Esophagus squamous epithelium (tissue), 5 donors: Measurements from ENCODE around the gene SBNO2. TPM values are rescaled to one million over a fixed set of nuclear protein-coding genes. Genes with fewer than 3 reads are reported as not detected.

Source experiments
- DNase-seq: peaks from one replicate; lab custom pipeline; 2025; lab: John Stamatoyannopoulos, UW
- H3K27ac ChIP-seq, 4 donors: fragments of 200-600 bp; sonication (generic); one replicate each; pipeline ENCODE4 v1.5.1; 2016 to 2019; ENCODE audit warnings: mild to moderate bottlenecking in 1 of 4
- H3K27me3 ChIP-seq, 4 donors: fragments of 200-600 bp; sonication (generic); 1 replicate in 3 of 4; 2 replicates in 1 of 4; pipeline versions ENCODE4 v1.5.1 to v1.6.0; 2017 to 2021; ENCODE audit warnings: antibody characterized with exemption in 1 of 4
- H3K36me3 ChIP-seq, 3 donors: fragments of 200-600 bp; sonication (generic); one replicate each; pipeline ENCODE4 v1.5.1; 2016 to 2019
- H3K4me1 ChIP-seq, 3 donors: fragments of 200-600 bp; sonication (generic); one replicate each; pipeline ENCODE4 v1.5.1; 2017 to 2019
- H3K4me3 ChIP-seq, 4 donors: fragments of 200-600 bp; sonication (generic); 1 replicate in 3 of 4; 2 replicates in 1 of 4; pipeline ENCODE4 v1.5.1; 2016 to 2019; ENCODE audit warnings: mild to moderate bottlenecking in 2 of 4, moderate library complexity in 1 of 4
- H3K9me3 ChIP-seq, 3 donors: fragments of 200-600 bp; sonication (generic); one replicate each; pipeline ENCODE4 v1.5.1; 2016 to 2019
- POLR2A ChIP-seq, 4 donors: fragments of 450-650 bp; IDR thresholded peaks; one replicate each; pipeline ENCODE4 v1.6.1; 2017; ENCODE audit warnings: antibody characterized with exemption in 4 of 4, mild to moderate bottlenecking in 4 of 4, moderate library complexity in 3 of 4
- WGBS, 2 donors: methylation state at CpG; one replicate each; pipeline ENCODE4 v1.1.5; 2018; 5-methylcytosine and 5-hydroxymethylcytosine counted together
- intact Hi-C: fragments of 100-400 bp; cut with DNase I; formaldehyde crosslinking; loops from one replicate; pipeline ENCODE4 v1.15.0; 2022
- total RNA-seq, 4 donors: library from RNA; depleted of rRNA; stranded (reverse); fragments of >200 nt; gene quantifications; one replicate each; pipeline ENCODE4 v1.1.0, GENCODE V29; 2016
- TF ChIP-seq, protein P1 (sequence below), 6 experiments: fragments of 450-650 bp in 4 of 6; fragments of 200-600 bp in 2 of 6; sonication (generic) in 2 of 6; IDR thresholded peaks; one replicate each; pipeline ENCODE4 v1.5.1; 2016 to 2019; ENCODE audit warnings: antibody characterized with exemption in 6 of 6, mild to moderate bottlenecking in 4 of 6, moderate library complexity in 4 of 6
- donor health status: DM: yes; HTN: yes; CAD: no.

SBNO2 gene
- total RNA-seq, 4 donors from 2014 or later = 31.3 to 84.3 (median 68.3) TPM

DNA sequence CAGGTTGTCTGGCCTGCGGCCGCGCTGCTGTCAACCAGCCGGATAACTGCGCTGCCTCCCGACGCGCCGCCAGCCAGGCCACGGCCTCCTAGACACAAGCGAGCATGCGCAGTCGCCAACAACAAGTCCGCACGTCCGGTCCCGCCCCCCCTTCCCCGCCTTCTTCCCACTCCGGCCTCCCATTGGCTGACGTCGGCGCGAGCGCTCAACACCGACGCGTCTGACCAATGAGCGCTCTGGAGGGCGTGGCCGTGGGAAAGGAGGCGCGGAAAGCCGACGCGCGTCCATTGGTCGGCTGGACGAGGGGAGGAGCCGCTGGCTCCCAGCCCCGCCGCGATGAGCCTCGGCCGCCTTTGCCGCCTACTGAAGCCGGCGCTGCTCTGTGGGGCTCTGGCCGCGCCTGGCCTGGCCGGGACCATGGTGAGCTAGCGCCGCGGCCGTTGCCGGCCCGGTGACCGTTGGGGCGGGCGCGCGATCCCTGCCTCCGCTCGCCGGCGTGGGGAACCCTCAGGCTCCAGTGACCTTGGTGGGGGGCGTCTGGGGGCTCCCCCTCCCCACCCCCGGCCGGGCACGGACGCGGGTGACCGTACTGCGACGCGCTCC is 70.3 kb downstream of the SBNO2 start, which contains the start of gene GPX4:
Gene GPX4, plus strand, starts transcription at position 287 of the 603 bp plus-strand sequence. Its CDS starts 50 bp downstream, at position 337.
- peak in 3 of 4 donors; percentile 72 to 99 (median 96) for TF ChIP-seq POLR2A (IDR thresholded peaks at IDR 0.05)
- TF ChIP-seq, protein P1, sequence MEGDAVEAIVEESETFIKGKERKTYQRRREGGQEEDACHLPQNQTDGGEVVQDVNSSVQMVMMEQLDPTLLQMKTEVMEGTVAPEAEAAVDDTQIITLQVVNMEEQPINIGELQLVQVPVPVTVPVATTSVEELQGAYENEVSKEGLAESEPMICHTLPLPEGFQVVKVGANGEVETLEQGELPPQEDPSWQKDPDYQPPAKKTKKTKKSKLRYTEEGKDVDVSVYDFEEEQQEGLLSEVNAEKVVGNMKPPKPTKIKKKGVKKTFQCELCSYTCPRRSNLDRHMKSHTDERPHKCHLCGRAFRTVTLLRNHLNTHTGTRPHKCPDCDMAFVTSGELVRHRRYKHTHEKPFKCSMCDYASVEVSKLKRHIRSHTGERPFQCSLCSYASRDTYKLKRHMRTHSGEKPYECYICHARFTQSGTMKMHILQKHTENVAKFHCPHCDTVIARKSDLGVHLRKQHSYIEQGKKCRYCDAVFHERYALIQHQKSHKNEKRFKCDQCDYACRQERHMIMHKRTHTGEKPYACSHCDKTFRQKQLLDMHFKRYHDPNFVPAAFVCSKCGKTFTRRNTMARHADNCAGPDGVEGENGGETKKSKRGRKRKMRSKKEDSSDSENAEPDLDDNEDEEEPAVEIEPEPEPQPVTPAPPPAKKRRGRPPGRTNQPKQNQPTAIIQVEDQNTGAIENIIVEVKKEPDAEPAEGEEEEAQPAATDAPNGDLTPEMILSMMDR (IDR thresholded peaks at IDR 0.05) = no peak
- Histone ChIP-seq H3K4me3 (peak within 1 kb of the TSS; percentile 67 to 92 (median 76)), H3K9me3 (peaks cover 0 to 5% (median 0%) of the 10 kb centered on the region in 3 donors), H3K27ac (peak within 1 kb of the TSS; percentile 95 to 99 (median 98)), H3K27me3 (no peaks in the 10 kb centered on the region), H3K4me1 (peaks cover 60 to 86% (median 75%) of the 10 kb centered on the region in 3 donors), H3K36me3 (peaks cover 14 to 34% (median 17%) of the 10 kb centered on the region in 3 donors)
- WGBS, 2 donors = 0% methylated on average over 1 to 16 of the region's 75 CpGs
- intact Hi-C loops = loop anchor here (5.0 kb wide), 1 partner anchor 82 kb away; the partner anchor contains the start of genes RNU6-2 and TMEM259
- DNase-seq = peak; percentile 97

DNA sequence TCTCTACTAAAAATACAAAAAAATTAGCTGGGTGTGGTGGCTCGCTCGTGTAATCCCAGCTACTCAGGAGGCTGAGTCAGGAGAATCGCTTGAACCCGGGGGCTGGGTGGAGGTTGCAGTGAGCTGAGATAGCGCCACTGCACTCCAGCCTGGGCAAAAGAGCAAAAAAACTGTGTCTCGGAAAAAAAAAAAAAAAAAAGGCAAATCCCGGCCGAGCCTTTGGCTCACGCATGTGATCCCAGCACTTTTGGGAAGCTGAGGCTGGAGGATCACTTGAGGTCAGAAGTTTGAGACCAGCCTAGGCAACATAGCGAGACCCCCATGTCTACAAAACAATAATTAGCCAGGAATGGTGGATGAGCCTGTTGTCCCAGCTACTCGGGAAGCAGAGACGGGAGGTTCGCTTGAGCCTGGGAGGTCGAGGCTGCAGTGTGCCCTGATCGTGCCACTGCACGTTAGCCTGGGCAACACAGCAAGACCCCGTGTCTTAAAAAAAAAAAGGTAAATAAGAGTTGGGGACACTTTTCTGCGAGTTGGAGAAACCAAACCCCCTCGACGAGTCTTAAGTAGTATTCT is 70.8 kb downstream of the SBNO2 start:
- Histone ChIP-seq H3K27ac (peak overlapping the region; percentile 89 to 99 (median 96)), H3K4me3 (peak overlapping the region in 3 of 4 donors; percentile 67 to 92 (median 76)), H3K9me3 (peaks cover 0 to 5% (median 0%) of the 10 kb centered on the region in 3 donors), H3K36me3 (peaks cover 10 to 28% (median 13%) of the 10 kb centered on the region in 3 donors), H3K27me3 (no peaks in the 10 kb centered on the region), H3K4me1 (peaks cover 64 to 89% (median 80%) of the 10 kb centered on the region in 3 donors)
- WGBS, 2 donors = 11 to 22% methylated on average over 20 of the region's 20 CpGs
- intact Hi-C loops = loop anchor here (5.0 kb wide), 1 partner anchor 81 kb away; the partner anchor contains the start of genes RNU6-2 and TMEM259
- no peak for DNase-seq
- TF ChIP-seq, protein P1 (IDR thresholded peaks at IDR 0.05) = no peak
- TF ChIP-seq POLR2A (IDR thresholded peaks at IDR 0.05) = no peak

DNA sequence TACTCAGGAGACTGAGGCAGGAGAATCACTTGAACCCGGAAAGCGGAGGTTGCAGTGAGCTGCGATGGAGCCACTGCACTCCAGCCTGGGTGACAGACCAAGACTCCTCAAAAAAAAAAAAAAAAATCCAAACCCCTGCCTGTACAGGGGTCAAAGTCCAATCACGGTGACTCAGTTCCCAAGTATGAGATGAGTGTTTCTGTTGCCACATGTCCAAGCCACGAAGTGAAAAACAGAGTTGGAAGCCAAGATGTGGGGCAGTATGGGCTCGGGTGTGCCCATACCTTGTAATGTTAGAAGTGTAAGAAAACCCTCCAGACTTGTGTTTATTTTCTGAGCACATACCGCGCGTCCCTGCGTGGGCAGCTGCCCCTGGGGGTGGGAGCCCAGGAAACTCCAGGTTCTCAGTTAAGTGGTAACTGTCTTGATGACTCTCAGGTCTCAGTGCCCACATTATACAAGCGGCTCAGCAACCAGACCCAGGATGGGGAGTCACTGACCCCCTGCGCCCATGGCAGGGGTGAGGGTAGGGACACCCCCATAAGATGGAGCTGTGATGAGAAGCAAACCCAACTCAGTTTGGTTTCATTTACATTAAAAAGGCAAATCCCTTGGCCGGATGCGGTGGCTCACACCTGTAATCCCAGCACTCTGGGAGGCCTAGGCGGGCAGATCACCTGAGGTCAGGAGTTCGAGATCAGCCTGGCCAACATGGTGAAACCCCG is 71.5 kb downstream of the SBNO2 start:
- Histone ChIP-seq H3K27me3 (no peaks in the 10 kb centered on the region), H3K36me3 (peaks cover 3 to 22% (median 7%) of the 10 kb centered on the region in 3 donors), H3K4me3 (peak overlapping the region in 1 of 4 donors; percentile 44), H3K27ac (peak overlapping the region; percentile 89 to 99 (median 96)), H3K4me1 (peaks cover 70 to 90% (median 80%) of the 10 kb centered on the region in 3 donors), H3K9me3 (peaks cover 0 to 5% (median 0%) of the 10 kb centered on the region in 3 donors)
- intact Hi-C loops = loop anchor here (5.0 kb wide), 1 partner anchor 80 kb away; the partner anchor contains the start of genes RNU6-2 and TMEM259
- 18 to 22% methylated on average over 11 to 12 of the region's 17 CpGs for WGBS, 2 donors
- DNase-seq = no peak
- TF ChIP-seq, protein P1 (IDR thresholded peaks at IDR 0.05) = no peak
- no peak for TF ChIP-seq POLR2A (IDR thresholded peaks at IDR 0.05)

DNA sequence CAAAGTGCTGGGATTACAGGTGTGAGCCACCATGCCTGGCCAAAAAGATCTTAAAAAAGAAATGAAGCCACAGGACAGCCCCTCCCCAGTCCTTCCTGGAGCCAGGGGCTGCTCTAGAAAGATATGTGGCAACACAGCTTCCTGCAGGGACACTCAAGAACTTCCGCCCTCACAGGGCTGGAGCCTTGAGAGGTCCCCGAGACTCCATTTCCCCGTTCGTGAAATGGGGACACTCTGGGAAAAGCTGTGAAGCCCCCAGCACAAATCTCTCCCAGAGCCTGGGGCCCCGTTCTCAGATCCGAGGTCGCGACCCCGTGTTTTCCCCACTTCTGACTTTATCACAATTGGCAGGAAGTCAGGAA is 72.8 kb downstream of the SBNO2 start:
- intact Hi-C loops = loop anchor here (5.0 kb wide), 1 partner anchor 79 kb away; the partner anchor contains the start of genes RNU6-2 and TMEM259
- DNase-seq = no peak
- H3K36me3 ChIP-seq = peaks cover 0 to 9% (median 1%) of the 10 kb centered on the region in 3 donors
- H3K4me1 ChIP-seq = peaks cover 60 to 80% (median 68%) of the 10 kb centered on the region in 3 donors
- H3K27ac ChIP-seq = peak overlapping the region; percentile 89 to 99 (median 96)
- TF ChIP-seq POLR2A (IDR thresholded peaks at IDR 0.05) = no peak
- TF ChIP-seq, protein P1 (IDR thresholded peaks at IDR 0.05) = no peak
- no peaks in the 10 kb centered on the region for H3K27me3 ChIP-seq
- peaks cover 0 to 5% (median 0%) of the 10 kb centered on the region in 3 donors for H3K9me3 ChIP-seq
- WGBS, 2 donors = 11% methylated on average over 9 of the region's 9 CpGs; no CpG with 5 or more reads in 1 of the 2 donors
- peak overlapping the region in 3 of 4 donors; percentile 7 to 44 (median 11) for H3K4me3 ChIP-seq
